22Rv1 (cell line): Measurements from ENCODE around the gene HS6ST3.

Experiments
- CTCF ChIP-seq: fragments of 450-650 bp; IDR thresholded peaks from 2 replicates; pipeline ENCODE4 v1.5.1; 2017; ENCODE audit warnings: mild to moderate bottlenecking
- ZFX ChIP-seq: fragments of 450-650 bp; IDR thresholded peaks from 2 replicates; pipeline ENCODE4 v1.6.1; 2017; ENCODE audit warnings: antibody characterized with exemption, borderline replicate concordance

- TF ChIP-seq ZFX (no peak), CTCF (no peak)
Measured at GRCh38 chr13:96546463-96546862, 456.6 kb downstream of the HS6ST3 start.
